Activated CD8-positive, alpha-beta memory T cell treated with anti-CD3 and anti-CD28 coated beads, Interleukin-2, amount 50 U/mL, for 48 hours (primary cell): ENCODE measurements around the gene TMEM61.

Experiments
- DNase-seq: peaks from one replicate; pipeline ENCODE4 v3.0.0-alpha.2; 2020

TMEM61 gene

GRCh38 chr1:55040083-55040932 lies 59.9 kb downstream of the TMEM61 start:
- DNase-seq: no peak

- DNase-seq: no peak
Measured at GRCh38 chr1:55040933-55041494, 60.6 kb downstream of the TMEM61 start.

- DNase-seq: no peak
Measured at GRCh38 chr1:55041613-55042012, 61.2 kb downstream of the TMEM61 start.
